ENCODE data around the gene ZNF827. TPM values are rescaled to one million over a fixed set of nuclear protein-coding genes. Genes with fewer than 3 reads are reported as not detected.

The ZNF827 gene
- total RNA-seq, 1 experiment from 2014 or later: 26.2 TPM

GRCh38 chr4:145934434-145935047 is 4.1 kb downstream of the ZNF827 start:
- peaks cover 42% of the 10 kb centered on the region for H3K4me1 Mint-ChIP-seq (ENCODE audit: low read depth, unreplicated experiment)
- no peaks in the 10 kb centered on the region for H3K9me3 Mint-ChIP-seq (ENCODE audit: low read depth, unreplicated experiment)
- TSS peak; percentile 20 for BruUV-seq (replicated peaks)
- no peaks in the 10 kb centered on the region for H3K27me3 Mint-ChIP-seq (ENCODE audit: unreplicated experiment)
- H3K36me3 Mint-ChIP-seq (ENCODE audit: insufficient read depth, unreplicated experiment): peaks cover 43% of the 10 kb centered on the region
- peak overlapping the region; percentile 80 for H3K4me3 Mint-ChIP-seq (ENCODE audit: low read depth, unreplicated experiment)
- DNase-seq: no peak
- peak overlapping the region; percentile 35 for H3K27ac Mint-ChIP-seq (ENCODE audit: unreplicated experiment)
- intact Hi-C loops (cut with micrococcal nuclease; ENCODE audit: unreplicated experiment): loop anchor here (5.0 to 10.0 kb wide), 3 partner anchors 98 to 240 kb away; partner anchors contain the start of gene LSM6
- CTCF ChIA-PET: no interaction called here
- no peak for TF ChIP-seq CTCF (IDR thresholded peaks at IDR 0.05; ENCODE audit: unreplicated experiment)

GRCh38 chr4:145933134-145933533 is 5.5 kb downstream of the ZNF827 start:
- H3K4me1 Mint-ChIP-seq (ENCODE audit: low read depth, unreplicated experiment): peaks cover 36% of the 10 kb centered on the region

DNA sequence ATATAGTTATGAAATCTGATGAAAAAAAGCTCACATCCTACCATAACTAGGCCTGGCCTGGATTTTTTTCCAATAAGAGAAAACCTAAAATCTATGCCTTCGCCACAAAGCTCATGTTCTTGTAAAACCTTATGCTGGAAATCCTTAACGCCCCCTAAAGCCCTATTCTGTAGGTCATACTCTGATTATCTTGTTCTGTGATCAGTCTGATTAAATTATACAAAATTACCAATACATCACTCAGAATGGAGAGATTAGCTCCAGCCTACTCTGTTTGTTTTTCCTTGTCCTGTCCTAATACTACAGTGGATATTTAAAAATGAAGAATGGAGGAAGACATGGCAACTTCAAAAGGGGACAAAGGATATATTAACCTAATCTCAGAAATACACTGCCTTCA is 7.2 kb downstream of the ZNF827 start:
- peaks cover 18% of the 10 kb centered on the region for H3K36me3 Mint-ChIP-seq (ENCODE audit: insufficient read depth, unreplicated experiment)
- peaks cover 36% of the 10 kb centered on the region for H3K4me1 Mint-ChIP-seq (ENCODE audit: low read depth, unreplicated experiment)
- H3K27me3 Mint-ChIP-seq (ENCODE audit: unreplicated experiment): no peaks in the 10 kb centered on the region
- no peak overlapping the region for H3K27ac Mint-ChIP-seq (ENCODE audit: unreplicated experiment)
- no peaks in the 10 kb centered on the region for H3K9me3 Mint-ChIP-seq (ENCODE audit: low read depth, unreplicated experiment)
- no peak for DNase-seq
- TF ChIP-seq CTCF (IDR thresholded peaks at IDR 0.05; ENCODE audit: unreplicated experiment): no peak
- intact Hi-C loops (cut with micrococcal nuclease; ENCODE audit: unreplicated experiment): loop anchor here (10.0 kb wide), 2 partner anchors 197 to 243 kb away; partner anchors contain the start of gene LSM6
- CTCF ChIA-PET: no interaction called here
- no peak overlapping the region for H3K4me3 Mint-ChIP-seq (ENCODE audit: low read depth, unreplicated experiment)
- BruUV-seq (replicated peaks): no TSS peak

More at GRCh38 chr4:145933134-145933533, 5.5 kb downstream of the ZNF827 start:
- BruUV-seq (replicated peaks): no TSS peak
- Mint-ChIP-seq H3K36me3 (ENCODE audit: insufficient read depth, unreplicated experiment) (peaks cover 33% of the 10 kb centered on the region), H3K9me3 (ENCODE audit: low read depth, unreplicated experiment) (no peaks in the 10 kb centered on the region), H3K4me3 (ENCODE audit: low read depth, unreplicated experiment) (no peak overlapping the region), H3K27ac (ENCODE audit: unreplicated experiment) (no peak overlapping the region), H3K27me3 (ENCODE audit: unreplicated experiment) (no peaks in the 10 kb centered on the region)
- intact Hi-C loops (cut with micrococcal nuclease; ENCODE audit: unreplicated experiment): loop anchor here (10.0 kb wide), 2 partner anchors 198 to 242 kb away; partner anchors contain the start of gene LSM6
- CTCF ChIA-PET: no interaction called here
- DNase-seq: no peak
- no peak for TF ChIP-seq CTCF (IDR thresholded peaks at IDR 0.05; ENCODE audit: unreplicated experiment)

- H3K4me1 Mint-ChIP-seq (ENCODE audit: low read depth, unreplicated experiment): peaks cover 35% of the 10 kb centered on the region
- intact Hi-C loops (cut with micrococcal nuclease; ENCODE audit: unreplicated experiment): loop anchor here (10.0 kb wide), 2 partner anchors 196 to 244 kb away; partner anchors contain the start of gene LSM6
Measured at GRCh38 chr4:145930592-145930991, 8.0 kb downstream of the ZNF827 start.

More at GRCh38 chr4:145930592-145930991, 8.0 kb downstream of the ZNF827 start:
- Mint-ChIP-seq H3K9me3 (ENCODE audit: low read depth, unreplicated experiment) (peaks cover 4% of the 10 kb centered on the region), H3K36me3 (ENCODE audit: insufficient read depth, unreplicated experiment) (peaks cover 10% of the 10 kb centered on the region), H3K27ac (ENCODE audit: unreplicated experiment) (no peak overlapping the region), H3K27me3 (ENCODE audit: unreplicated experiment) (no peaks in the 10 kb centered on the region), H3K4me3 (ENCODE audit: low read depth, unreplicated experiment) (no peak overlapping the region)
- CTCF ChIA-PET: no interaction called here
- no peak for TF ChIP-seq CTCF (IDR thresholded peaks at IDR 0.05; ENCODE audit: unreplicated experiment)
- no peak for DNase-seq
- BruUV-seq (replicated peaks): no TSS peak

All from Calu3 (cell line).